ENCODE results near the gene RALGPS1. TPM values are rescaled to one million over a fixed set of nuclear protein-coding genes. Genes with fewer than 3 reads are reported as not detected.

RALGPS1 gene
- total RNA-seq, 1 experiment from 2014 or later = 18.6 TPM

- no peaks in the 10 kb centered on the region for H3K79me1 ChIP-seq (ENCODE audit: insufficient read depth, low read depth, low read length, poor library complexity, severe bottlenecking)
- H3K27ac Mint-ChIP-seq = peak overlapping the region in 1 of 3 experiments; percentile 25; a peak in 3 of 7 replicates
- H3K27ac ChIP-seq (ENCODE audit: insufficient read length, low read depth, low read length) = no peak overlapping the region
Measured at GRCh38 chr9:127022913-127023660, 108.5 kb downstream of the RALGPS1 start.

More at GRCh38 chr9:127022913-127023660, 108.5 kb downstream of the RALGPS1 start:
- WGBS (ENCODE audit: extremely low coverage, insufficient read length, low lambda C conversion rate) = no CpG with 5 or more reads among the region's 3 CpGs
- Histone ChIP-seq H3K79me2 (ENCODE audit: insufficient read depth, low read length) (no peaks in the 10 kb centered on the region), H2BK5ac (ENCODE audit: insufficient read length, low read length) (no peak overlapping the region), H2AK5ac (ENCODE audit: insufficient read length, low read length) (no peak overlapping the region), H2BK120ac (ENCODE audit: low read depth, low read length, poor library complexity, severe bottlenecking) (no peak overlapping the region), H3K4ac (ENCODE audit: low read depth, low read length) (no peak overlapping the region), H3K4me2 (ENCODE audit: insufficient read depth, insufficient read length, low read length) (no peak overlapping the region), H3K9me3 (ENCODE audit: control insufficient read depth, low read depth, low read length) (no peaks in the 10 kb centered on the region), H4K20me1 (ENCODE audit: control insufficient read depth, insufficient read depth, insufficient read length) (no peaks in the 10 kb centered on the region), H4K8ac (replicated peaks; ENCODE audit: insufficient read length, low read depth, low read length) (no peak overlapping the region), H4K91ac (ENCODE audit: insufficient read length, low read depth, low read length) (no peak overlapping the region), H2BK20ac (ENCODE audit: low read depth, low read length, poor library complexity, severe bottlenecking) (no peak overlapping the region), H3K56ac (ENCODE audit: insufficient read length, low read depth, low read length) (no peak overlapping the region), H3K23me2 (ENCODE audit: insufficient read length, low read depth, low read length, poor library complexity, severe bottlenecking) (no peaks in the 10 kb centered on the region), H3K4me1 (ENCODE audit: insufficient read depth, low read length) (no peaks in the 10 kb centered on the region; the same call in 1 of the 2 replicates), H4K5ac (ENCODE audit: insufficient read length, low read depth, low read length) (no peak overlapping the region), H2AFZ (ENCODE audit: low read length) (no peak overlapping the region), H2BK15ac (ENCODE audit: low read depth, low read length) (no peak overlapping the region), H3K23ac (ENCODE audit: insufficient read length, low read depth, low read length) (no peak overlapping the region), H2BK12ac (ENCODE audit: insufficient read length, low read depth, low read length) (no peak overlapping the region), H3K27me3 (ENCODE audit: insufficient read depth, low read length) (no peaks in the 10 kb centered on the region), H3K18ac (ENCODE audit: insufficient read length, low read depth, low read length) (no peak overlapping the region), H3T11ph (ENCODE audit: low read length) (no peak overlapping the region), H3K9ac (ENCODE audit: extremely low read depth, insufficient read length, low read length) (no peak overlapping the region), H3K14ac (ENCODE audit: insufficient read depth, low read length) (no peak overlapping the region)
- H3K9me3 Mint-ChIP-seq = no peaks in the 10 kb centered on the region
- H3K27me3 Mint-ChIP-seq (ENCODE audit: low read depth) = no peaks in the 10 kb centered on the region
- no peak overlapping the region for H3K4me3 Mint-ChIP-seq
- no peak for TF ChIP-seq CTCF (conservative IDR thresholded peaks at IDR 0.05)
- no peak for DNase-seq
- H3K4me1 Mint-ChIP-seq = peaks cover 5 to 7% of the 10 kb centered on the region in 2 experiments
- H3K36me3 Mint-ChIP-seq (ENCODE audit: insufficient read depth in 1 of 3, low read depth in 3 of 3) = no peaks in the 10 kb centered on the region

Data from H9 (cell line).